IMR-90 (cell line): ENCODE data around the gene CDX2. TPM values are rescaled to one million over a fixed set of nuclear protein-coding genes. Genes with fewer than 3 reads are reported as not detected.

Source experiments
- ATAC-seq: fragments of 200-7000 bp; cut with Tn5 transposase; 2 replicates; pipeline ENCODE4 v1.9.1; 2020; ENCODE audit warnings: low read depth, mild to moderate bottlenecking, moderate library complexity
- BruUV-seq: library from RNA; stranded (reverse); fragments of 400-500 nt; replicated peaks from 2 replicates; lab custom pipeline; 2021; lab: Mats Ljungman, UMichigan
- CTCF ChIA-PET: fragments of 300-600 bp; formaldehyde crosslinking; extraction: SDS; loops from one replicate; lab custom pipeline; 2021; ENCODE audit warnings: antibody characterized with exemption; lab: Yijun Ruan, JAX
- POLR2A ChIA-PET: fragments of 300-600 bp; sonication (Branson Sonifier 250); formaldehyde crosslinking; loops from one replicate; lab custom pipeline; 2022; ENCODE audit warnings: antibody characterized with exemption; ENCODE audit not compliant: unreplicated experiment; lab: Charles Lee
- DNase-seq: peaks from one replicate; pipeline ENCODE4 v3.0.0; 2013
- H2AFZ ChIP-seq: replicated peaks from 2 replicates; pipeline ENCODE3; 2013; ENCODE audit warnings: low read length, mild to moderate bottlenecking; ENCODE audit not compliant: poor library complexity
- H2AK5ac ChIP-seq: 2 replicates; pipeline ENCODE4 v1.6.1; 2013; ENCODE audit warnings: low read depth, low read length, inconsistent platforms
- H2AK9ac ChIP-seq: replicated peaks from 2 replicates; pipeline ENCODE3; 2013; ENCODE audit warnings: mild to moderate bottlenecking, low read depth, low read length, moderate library complexity; ENCODE audit not compliant: poor library complexity
- H2BK120ac ChIP-seq: 2 replicates; pipeline ENCODE4 v1.6.1; 2013; ENCODE audit warnings: low read depth, low read length, inconsistent platforms
- H2BK15ac ChIP-seq: 3 replicates; pipeline ENCODE4 v1.6.1; 2013; ENCODE audit warnings: low read depth, low read length, inconsistent platforms
- H2BK20ac ChIP-seq: 2 replicates; pipeline ENCODE4 v1.6.1; 2013; ENCODE audit warnings: low read depth, mild to moderate bottlenecking, inconsistent platforms, low read length, moderate library complexity
- H2BK5ac ChIP-seq: 2 replicates; pipeline ENCODE4 v1.6.1; 2013; ENCODE audit warnings: mild to moderate bottlenecking, low read depth, low read length, inconsistent platforms; ENCODE audit not compliant: poor library complexity, severe bottlenecking
- H3K14ac ChIP-seq: replicated peaks from 2 replicates; pipeline ENCODE4 v1.6.1; 2013; ENCODE audit warnings: low read depth, low read length, inconsistent platforms
- H3K18ac ChIP-seq: 2 replicates; pipeline ENCODE4 v1.6.1; 2013; ENCODE audit warnings: low read depth, low read length, control low read depth
- H3K23ac ChIP-seq: 2 replicates; pipeline ENCODE4 v1.6.1; 2013; ENCODE audit warnings: low read depth, low read length, inconsistent platforms
- H3K27ac ChIP-seq: 2 replicates; pipeline ENCODE4 v1.5.1; 2013; ENCODE audit warnings: mild to moderate bottlenecking, control low read depth, low read length; ENCODE audit not compliant: insufficient read depth
- H3K27me3 ChIP-seq: 2 replicates; pipeline ENCODE4 v1.6.1; 2013; ENCODE audit warnings: low read length; ENCODE audit not compliant: control insufficient read depth, insufficient read depth
- H3K36me3 ChIP-seq: 2 replicates; pipeline ENCODE4 v1.6.1; 2013; ENCODE audit warnings: low read length, mixed read lengths; ENCODE audit not compliant: control insufficient read depth, insufficient read depth
- H3K4ac ChIP-seq: 2 replicates; pipeline ENCODE4 v1.6.1; 2013; ENCODE audit warnings: low read depth, low read length, inconsistent platforms
- H3K4me1 ChIP-seq: 2 replicates; pipeline ENCODE4 v1.6.1; 2013; ENCODE audit warnings: low read length, mixed read lengths; ENCODE audit not compliant: control insufficient read depth, insufficient read depth
- H3K4me2 ChIP-seq: 2 replicates; pipeline ENCODE4 v1.6.1; 2013; ENCODE audit warnings: low read depth, mild to moderate bottlenecking, control low read depth, low read length, moderate library complexity
- H3K4me3 ChIP-seq: 2 replicates; pipeline ENCODE4 v1.5.1; 2013; ENCODE audit warnings: low read depth, mild to moderate bottlenecking, control low read depth, low read length, moderate library complexity; ENCODE audit not compliant: insufficient read depth
- H3K56ac ChIP-seq: 2 replicates; pipeline ENCODE4 v1.6.1; 2013; ENCODE audit warnings: low read length, inconsistent platforms; ENCODE audit not compliant: insufficient read depth; ENCODE audit errors: extremely low read depth
- H3K79me1 ChIP-seq, 2 experiments: 2 replicates each; pipeline ENCODE4 v1.6.1; 2013; ENCODE audit warnings: low read length in 2 of 2, inconsistent platforms in 1 of 2, low read depth in 1 of 2
- H3K9ac ChIP-seq: 2 replicates; pipeline ENCODE4 v1.6.1; 2013; ENCODE audit warnings: low read depth, low read length, control low read depth
- H3K9me1 ChIP-seq: 2 replicates; pipeline ENCODE4 v1.6.1; 2013; ENCODE audit warnings: low read length, inconsistent platforms; ENCODE audit not compliant: insufficient read depth
- H3K9me3 ChIP-seq: 2 replicates; pipeline ENCODE4 v1.6.1; 2013; ENCODE audit warnings: low read length; ENCODE audit not compliant: control insufficient read depth, insufficient read depth
- H4K20me1 ChIP-seq: 2 replicates; pipeline ENCODE4 v1.6.1; 2013; ENCODE audit warnings: low read length, inconsistent platforms; ENCODE audit not compliant: insufficient read depth
- H4K5ac ChIP-seq: 2 replicates; pipeline ENCODE4 v1.6.1; 2013; ENCODE audit warnings: mild to moderate bottlenecking, low read depth, low read length, control low read depth
- H4K8ac ChIP-seq, 2 experiments: 2 replicates each; pipeline ENCODE4 v1.6.1; 2013; ENCODE audit warnings: low read depth in 2 of 2, low read length in 2 of 2, control low read depth in 1 of 2, inconsistent platforms in 1 of 2
- H4K91ac ChIP-seq: 2 replicates; pipeline ENCODE4 v1.6.1; 2013; ENCODE audit warnings: low read depth, low read length, inconsistent platforms; ENCODE audit not compliant: insufficient read depth
- FOS ChIP-seq: fragments of 150-350 bp; IDR thresholded peaks from 2 replicates; pipeline ENCODE4 v1.6.1; 2016; ENCODE audit warnings: low read depth, low read length
- MAZ ChIP-seq: IDR thresholded peaks from 2 replicates; pipeline ENCODE4 v1.6.1; 2012; ENCODE audit warnings: low read depth, mild to moderate bottlenecking, low read length, improper control_type of control experiment, moderate library complexity, borderline replicate concordance
- NFE2L2 ChIP-seq: fragments of 150-350 bp; IDR thresholded peaks from 2 replicates; pipeline ENCODE4 v1.6.1; 2016; ENCODE audit warnings: low read depth, mild to moderate bottlenecking, low read length
- POLR2A ChIP-seq: IDR thresholded peaks from 2 replicates; pipeline ENCODE4 v1.6.1; 2012; ENCODE audit warnings: mild to moderate bottlenecking, low read depth, low read length
- RCOR1 ChIP-seq: IDR thresholded peaks from 2 replicates; pipeline ENCODE4 v1.6.1; 2012; ENCODE audit warnings: mild to moderate bottlenecking, low read length, improper control_type of control experiment; ENCODE audit not compliant: insufficient replicate concordance
- SMC3 ChIP-seq: fragments of 150-350 bp; IDR thresholded peaks from 2 replicates; pipeline ENCODE4 v1.6.1; 2016; ENCODE audit warnings: low read depth, mild to moderate bottlenecking, antibody characterized with exemption, low read length, moderate library complexity
- WGBS, 2 experiments: methylation state at CpG; one replicate each; pipeline versions ENCODE4 v1.1.5 to v1.1.7; 2013; ENCODE audit warnings: missing lambda C conversion rate in 2 of 2; ENCODE audit not compliant: insufficient read length in 1 of 2; ENCODE audit errors: extremely low coverage in 2 of 2; 5-methylcytosine and 5-hydroxymethylcytosine counted together
- dilution Hi-C: fragments of 300-500 bp; cut with HindIII; formaldehyde crosslinking; loops from one replicate; pipeline ENCODE4 v1.14.3; 2018; ENCODE audit warnings: low sequenced_read_pairs; ENCODE audit not compliant: unreplicated experiment
- in situ Hi-C: fragments of 300-500 bp; cut with MboI; formaldehyde crosslinking; loops from 3 replicates; pipeline ENCODE4 v1.14.3; 2019; ENCODE audit warnings: low sequenced_read_pairs, inconsistent platforms, mixed read lengths
- intact Hi-C: fragments of 100-400 bp; cut with micrococcal nuclease; formaldehyde crosslinking; loops from 2 replicates; pipeline ENCODE4 v1.10.0; 2022
- polyA plus RNA-seq, 3 experiments: library from polyadenylated mRNA; depleted of rRNA; stranded (reverse); fragments of >200 nt; gene quantifications; 2 replicates each; pipeline ENCODE4 v1.2.3, GENCODE V29; 2012; ENCODE audit warnings: low replicate concordance in 1 of 3
- total RNA-seq: library from RNA; depleted of rRNA; stranded (reverse); fragments of >200 nt; gene quantifications from 2 replicates; pipeline ENCODE4 v1.2.3, GENCODE V29; 2012
- TF ChIP-seq, protein P1 (sequence below): conservative IDR thresholded peaks from 2 replicates; pipeline ENCODE4 v1.5.1; 2012; ENCODE audit warnings: mild to moderate bottlenecking, low read depth, low read length, improper control_type of control experiment

Gene CDX2
- total and polyA plus RNA-seq, 2 of the 4 experiments (the other 2 are of a cell fraction): not detected

- Histone ChIP-seq H2BK5ac (no peak overlapping the region), H3K9ac (no peak overlapping the region), H4K8ac (no peak overlapping the region), H2AK9ac (no peak overlapping the region), H3K18ac (no peak overlapping the region), H2AFZ (no peak overlapping the region), H3K4me1 (no peaks in the 10 kb centered on the region; the same call in 1 of the 2 replicates), H3K4me3 (no peak overlapping the region), H3K27me3 (peaks cover 8% of the 10 kb centered on the region; the same call in 1 of the 2 replicates), H3K79me1 (no peaks in the 10 kb centered on the region), H3K27ac (no peak overlapping the region), H2BK15ac (no peak overlapping the region), H2BK120ac (no peak overlapping the region), H2BK20ac (no peak overlapping the region), H3K9me1 (no peaks in the 10 kb centered on the region), H4K5ac (no peak overlapping the region), H3K4me2 (no peak overlapping the region), H3K36me3 (no peaks in the 10 kb centered on the region), H4K20me1 (no peaks in the 10 kb centered on the region), H4K91ac (no peak overlapping the region), H3K14ac (no peak overlapping the region), H3K9me3 (no peaks in the 10 kb centered on the region), H3K56ac (no peak overlapping the region), H3K4ac (no peak overlapping the region), H3K23ac (no peak overlapping the region), H2AK5ac (no peak overlapping the region)
- POLR2A ChIA-PET: no interaction called here
- dilution Hi-C loops: no loop called here
- no CpG with 5 or more reads among the region's 6 CpGs for WGBS, 2 experiments
- TF ChIP-seq RCOR1: no peak
- no peak for TF ChIP-seq POLR2A
- no peak for TF ChIP-seq FOS
- TF ChIP-seq MAZ: no peak
- TF ChIP-seq SMC3: no peak
- TF ChIP-seq NFE2L2: no peak
- TF ChIP-seq, protein P1, sequence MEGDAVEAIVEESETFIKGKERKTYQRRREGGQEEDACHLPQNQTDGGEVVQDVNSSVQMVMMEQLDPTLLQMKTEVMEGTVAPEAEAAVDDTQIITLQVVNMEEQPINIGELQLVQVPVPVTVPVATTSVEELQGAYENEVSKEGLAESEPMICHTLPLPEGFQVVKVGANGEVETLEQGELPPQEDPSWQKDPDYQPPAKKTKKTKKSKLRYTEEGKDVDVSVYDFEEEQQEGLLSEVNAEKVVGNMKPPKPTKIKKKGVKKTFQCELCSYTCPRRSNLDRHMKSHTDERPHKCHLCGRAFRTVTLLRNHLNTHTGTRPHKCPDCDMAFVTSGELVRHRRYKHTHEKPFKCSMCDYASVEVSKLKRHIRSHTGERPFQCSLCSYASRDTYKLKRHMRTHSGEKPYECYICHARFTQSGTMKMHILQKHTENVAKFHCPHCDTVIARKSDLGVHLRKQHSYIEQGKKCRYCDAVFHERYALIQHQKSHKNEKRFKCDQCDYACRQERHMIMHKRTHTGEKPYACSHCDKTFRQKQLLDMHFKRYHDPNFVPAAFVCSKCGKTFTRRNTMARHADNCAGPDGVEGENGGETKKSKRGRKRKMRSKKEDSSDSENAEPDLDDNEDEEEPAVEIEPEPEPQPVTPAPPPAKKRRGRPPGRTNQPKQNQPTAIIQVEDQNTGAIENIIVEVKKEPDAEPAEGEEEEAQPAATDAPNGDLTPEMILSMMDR: no peak
- CTCF ChIA-PET: interaction anchor here (0.5 to 1.0 kb wide), 2 partner anchors 15 to 544 kb away, joined by 3 read pairs; no protein-coding TSS in a partner anchor
- no TSS peak for BruUV-seq
- in situ Hi-C loops: no loop called here
- ATAC-seq: no peak
- intact Hi-C loops: no loop called here
- peak; percentile 21 for DNase-seq
Measured at GRCh38 chr13:28002886-28003698, 34.0 kb upstream of the CDX2 start.
